LHCN-M2 (cell line): Measurements from ENCODE around the gene BRCA2. TPM values are rescaled to one million over a fixed set of nuclear protein-coding genes. Genes with fewer than 3 reads are reported as not detected.

Experiments used
- DNase-seq: peaks from one replicate; pipeline ENCODE4 v3.0.0-alpha.2; 2012; ENCODE audit warnings: low read depth
- total RNA-seq: library from RNA; depleted of rRNA; stranded (reverse); fragments of >200 nt; gene quantifications from 2 replicates; pipeline ENCODE4 v1.2.3, GENCODE V29; 2014

Gene BRCA2
- total RNA-seq, 1 experiment from 2014 or later: 22.7 TPM

DNA sequence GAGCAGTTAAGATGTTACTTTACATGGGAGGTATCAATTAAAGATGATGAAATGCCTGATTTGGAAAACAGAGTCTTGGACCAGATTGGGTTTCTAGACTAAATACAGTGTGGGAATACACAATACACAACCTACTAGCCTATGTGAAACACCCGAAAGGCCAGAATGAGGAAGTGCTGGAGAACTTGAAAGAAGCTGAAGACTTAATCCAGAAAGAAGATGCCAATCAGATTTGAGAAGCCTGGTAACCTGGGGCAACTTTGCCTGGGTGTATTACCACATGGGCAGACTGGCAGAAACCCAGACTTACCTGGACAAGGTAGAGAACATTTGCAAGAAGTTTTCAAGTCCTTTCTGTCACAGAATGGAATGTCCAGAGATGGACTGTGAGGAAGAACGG is 69.4 kb downstream of the BRCA2 start:
- DNase-seq: no peak

DNA sequence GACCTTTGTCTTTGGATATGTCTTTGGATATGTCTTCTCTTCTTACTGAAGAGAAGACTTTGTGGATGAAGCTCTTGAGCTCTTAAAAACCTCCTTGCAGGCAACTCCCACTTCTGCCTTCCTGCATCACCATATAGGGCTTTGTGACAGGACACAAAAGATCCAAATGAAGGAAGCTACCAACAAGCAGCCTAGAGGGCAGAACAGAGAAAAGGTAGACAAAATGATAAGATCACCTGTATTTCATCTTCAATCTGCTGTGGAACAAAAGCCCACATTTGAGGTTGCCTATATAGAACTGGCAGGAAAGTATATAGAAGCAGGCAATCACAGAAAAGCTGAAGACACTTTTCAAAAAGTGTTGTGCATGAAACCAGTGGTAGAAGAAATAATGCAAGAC is 70.1 kb downstream of the BRCA2 start:
- DNase-seq: no peak

DNA sequence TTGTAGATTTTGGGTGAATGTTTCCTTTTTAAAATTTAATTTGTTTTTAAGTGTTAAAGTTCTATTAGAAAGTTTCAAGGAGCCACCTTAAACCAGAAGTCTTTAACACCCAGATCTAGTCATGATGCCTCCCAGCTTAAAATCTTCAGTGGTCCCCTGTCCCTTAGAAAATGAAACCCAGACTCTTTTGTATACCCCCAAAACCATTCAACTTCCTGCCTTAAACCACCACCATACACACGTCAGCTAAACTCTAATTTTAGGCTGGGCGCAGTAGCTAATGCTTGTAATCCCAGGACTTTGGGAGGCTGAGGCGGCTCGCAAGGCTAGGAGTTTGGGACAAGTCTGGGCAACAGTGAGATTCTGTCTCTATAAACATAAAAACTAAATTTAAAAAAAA is 74.7 kb downstream of the BRCA2 start:
- no peak for DNase-seq

DNA sequence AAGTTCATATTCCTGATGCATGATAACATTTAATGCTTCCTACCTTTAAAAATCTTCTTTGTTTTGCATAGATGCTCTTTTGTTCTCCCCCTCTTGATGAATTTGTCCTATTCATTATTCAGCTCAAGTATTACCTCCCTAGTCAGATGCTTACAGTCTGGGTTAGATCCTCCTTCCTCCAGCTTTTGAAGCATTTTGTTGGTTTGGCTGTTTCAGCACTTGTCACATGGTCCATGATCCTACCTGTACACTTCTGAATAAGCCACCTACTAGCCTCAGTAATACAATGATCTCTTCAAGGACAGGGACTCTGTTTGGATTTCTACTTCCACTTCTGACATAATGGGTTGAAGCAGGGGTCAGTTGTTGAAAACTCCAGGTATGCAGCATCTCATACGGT is 75.2 kb downstream of the BRCA2 start:
- DNase-seq: no peak

DNA sequence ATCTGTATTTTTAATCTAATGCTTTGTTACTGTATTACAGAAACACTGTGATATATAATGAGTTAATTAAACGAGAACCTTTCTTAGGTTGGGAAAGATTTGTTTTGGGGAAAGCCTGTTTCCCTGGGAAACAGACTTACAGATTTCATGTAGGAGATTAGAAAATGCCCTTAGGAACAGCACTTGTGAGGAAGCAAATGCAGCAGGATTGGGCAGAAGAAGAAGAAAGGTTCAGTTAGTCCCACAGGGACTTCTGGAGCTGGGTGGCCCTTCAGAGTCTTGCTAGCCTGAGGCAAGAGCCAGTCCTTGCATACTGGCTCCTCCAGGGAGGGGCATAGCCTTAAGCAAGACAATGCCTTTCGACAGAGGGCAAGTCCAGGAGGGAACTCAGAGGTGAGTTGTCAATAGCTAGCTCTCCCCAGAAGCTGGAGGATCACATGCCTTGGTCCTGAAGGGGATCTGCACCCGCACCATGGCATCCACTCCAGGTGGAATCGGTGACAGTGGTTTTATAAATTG is 75.9 kb downstream of the BRCA2 start:
- no peak for DNase-seq

DNA sequence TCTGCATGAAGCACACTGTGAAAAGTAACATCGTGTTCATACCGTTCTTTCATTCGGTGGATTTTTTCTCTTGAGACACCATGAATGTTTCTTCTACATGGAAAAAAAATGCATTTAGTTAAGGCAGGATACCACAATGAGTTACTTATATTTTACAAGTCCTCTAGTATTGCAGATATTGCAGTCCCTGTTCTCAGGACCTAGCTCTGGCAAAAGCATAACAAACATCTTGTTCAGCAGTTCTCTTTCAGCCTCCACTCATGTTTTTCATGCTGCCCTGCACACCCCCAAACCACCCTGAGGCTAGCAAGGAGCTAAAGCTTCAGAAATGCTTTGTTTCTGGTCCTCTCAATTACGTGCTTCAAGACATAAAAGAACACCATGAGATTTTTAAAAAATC is 87.8 kb downstream of the BRCA2 start:
- no peak for DNase-seq

DNA sequence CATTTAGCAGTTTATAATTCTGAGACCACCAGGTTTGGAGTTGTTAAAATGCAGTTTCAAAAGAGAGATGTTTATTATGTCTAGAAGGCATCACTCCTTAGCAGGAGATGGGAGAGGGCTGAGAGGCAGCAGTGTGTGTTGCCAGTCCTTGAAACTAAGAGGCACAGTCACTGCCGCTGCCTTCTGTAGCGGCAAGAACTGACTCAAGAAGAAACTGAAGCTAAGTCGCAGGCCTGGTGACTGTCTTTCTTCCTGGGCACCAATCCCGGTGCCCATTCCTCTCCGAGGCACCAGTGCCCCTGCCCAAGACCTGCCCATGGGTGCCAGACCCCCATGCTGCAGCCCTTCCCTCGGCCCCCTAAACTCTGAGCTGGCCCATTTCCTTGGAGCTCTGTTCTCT is 92.5 kb downstream of the BRCA2 start:
- DNase-seq: no peak

DNA sequence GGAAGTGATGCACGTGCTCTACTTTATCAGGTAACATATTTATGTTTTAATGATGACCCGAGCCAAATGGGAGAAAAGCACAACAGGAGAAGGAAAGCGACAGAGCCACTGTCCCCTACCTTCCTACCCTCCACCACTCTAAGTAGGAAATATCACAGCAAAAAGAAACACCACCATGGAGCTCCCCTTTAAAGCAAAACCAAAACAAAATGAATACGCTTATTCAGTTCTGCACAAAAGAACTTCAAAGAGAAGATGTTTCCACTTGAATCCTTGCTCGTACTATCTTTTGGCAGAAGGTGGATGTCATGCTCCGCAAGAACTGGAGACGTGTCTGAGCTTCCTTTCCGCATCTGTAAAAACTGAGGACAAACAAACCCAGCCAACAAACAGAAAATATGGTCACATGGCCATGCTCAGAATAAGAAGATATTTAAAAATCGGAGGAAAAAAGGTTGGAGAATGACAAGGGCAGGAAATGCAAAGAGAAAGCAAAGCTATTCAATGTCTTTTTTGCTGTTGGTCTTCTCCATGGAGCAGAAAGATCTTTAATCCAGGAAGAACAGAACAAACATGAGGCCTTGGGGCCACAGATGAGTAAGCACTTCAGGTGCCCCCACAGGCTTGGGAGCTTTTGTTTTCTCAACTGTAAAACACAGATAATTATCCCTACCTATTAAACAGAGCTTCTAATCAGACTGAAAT is 93.1 kb downstream of the BRCA2 start:
- no peak for DNase-seq

DNA sequence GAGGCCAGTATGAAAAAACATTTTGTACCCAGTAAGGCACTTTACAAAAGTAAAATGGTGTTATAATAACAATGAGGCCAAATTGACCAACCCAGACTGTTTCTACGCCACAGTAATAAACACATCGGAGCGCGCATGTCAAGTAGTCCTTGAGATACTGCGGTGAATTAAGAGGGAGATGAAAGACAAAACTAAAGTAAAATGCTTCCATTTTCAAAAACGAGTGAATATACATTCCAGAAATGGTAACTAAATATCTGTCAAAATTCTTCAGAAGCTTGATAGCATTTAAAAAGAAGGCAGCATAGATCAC is 93.6 kb downstream of the BRCA2 start:
- DNase-seq: no peak

DNA sequence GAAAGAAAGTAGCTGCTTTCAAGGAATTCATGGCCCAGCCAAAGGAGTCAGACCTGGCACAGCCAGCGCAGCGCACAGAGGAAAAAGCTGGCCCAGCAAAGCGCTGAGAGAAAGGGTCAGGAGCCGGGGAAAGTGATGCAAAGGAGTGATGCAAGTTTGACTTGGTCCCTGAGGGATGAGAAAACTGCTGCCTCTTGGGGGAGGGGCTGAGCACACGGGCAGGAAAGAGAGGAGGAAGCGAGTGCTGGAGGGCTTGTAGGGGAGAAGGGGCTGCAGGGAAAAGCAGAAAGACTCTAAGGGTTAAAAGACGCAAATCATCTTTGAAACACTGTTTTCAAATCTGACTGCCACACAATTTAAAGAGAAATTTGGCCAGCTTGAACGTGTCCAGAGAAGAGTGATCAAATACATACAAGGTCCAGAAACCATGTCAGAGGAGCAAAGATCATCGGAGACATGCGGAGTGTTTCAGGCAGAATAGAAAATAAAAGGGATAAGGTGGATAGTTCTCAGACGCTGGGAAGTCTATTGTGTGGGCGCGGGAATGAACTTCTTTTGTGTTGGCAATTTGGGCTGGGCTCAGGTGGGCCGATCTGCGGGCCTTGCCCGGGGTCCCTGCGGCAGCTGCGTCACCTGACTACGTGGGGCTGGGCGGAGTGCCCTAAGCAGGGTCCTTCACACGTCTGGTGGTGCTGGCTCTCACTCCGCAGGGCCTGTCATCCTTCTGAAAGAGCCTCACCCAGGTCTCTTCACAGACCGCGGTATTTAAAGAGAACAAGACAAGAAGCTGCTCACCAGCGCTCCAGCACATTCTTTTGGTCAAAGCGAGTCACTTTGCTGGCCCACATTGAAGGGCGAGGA is 94.5 kb downstream of the BRCA2 start:
- DNase-seq: peak; percentile 41

DNA sequence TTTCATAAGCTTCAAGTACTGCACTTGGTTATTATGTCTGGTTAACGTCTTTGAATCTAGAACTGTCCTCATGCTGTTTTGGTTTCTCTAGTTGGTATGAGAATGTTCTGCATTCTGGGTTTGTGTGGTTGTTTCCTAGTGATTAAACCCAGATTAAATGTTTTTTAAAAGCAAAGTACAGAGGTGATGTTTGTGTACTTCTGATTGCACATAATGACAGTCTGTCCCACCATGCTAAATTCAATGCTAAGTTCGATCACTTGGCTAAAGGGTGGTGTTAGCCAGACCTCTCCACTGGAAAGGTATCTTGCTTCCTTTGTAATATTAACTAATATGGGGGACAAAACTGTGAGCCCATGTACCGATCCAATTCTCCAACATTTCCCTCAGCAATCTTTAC is 98.0 kb downstream of the BRCA2 start:
- DNase-seq: no peak

DNA sequence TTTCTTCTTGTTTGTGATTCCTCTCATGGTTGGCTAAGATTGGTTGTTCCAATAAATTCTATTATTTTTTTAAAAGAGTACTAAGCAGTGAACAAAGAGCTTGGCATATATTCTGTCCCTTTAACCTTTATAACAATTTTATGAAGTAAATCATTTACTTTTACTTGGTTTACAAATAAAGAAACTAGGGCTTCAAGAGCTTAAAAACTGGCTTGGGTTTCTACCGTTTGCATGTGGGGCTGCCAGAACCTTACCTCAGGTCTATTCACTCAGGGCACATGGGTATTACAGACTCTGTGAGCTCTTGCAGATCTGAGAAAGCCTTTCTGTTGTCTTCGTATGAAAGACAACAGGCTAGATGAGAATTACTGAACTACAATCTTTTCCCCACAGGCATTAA is 99.3 kb downstream of the BRCA2 start:
- no peak for DNase-seq

DNA sequence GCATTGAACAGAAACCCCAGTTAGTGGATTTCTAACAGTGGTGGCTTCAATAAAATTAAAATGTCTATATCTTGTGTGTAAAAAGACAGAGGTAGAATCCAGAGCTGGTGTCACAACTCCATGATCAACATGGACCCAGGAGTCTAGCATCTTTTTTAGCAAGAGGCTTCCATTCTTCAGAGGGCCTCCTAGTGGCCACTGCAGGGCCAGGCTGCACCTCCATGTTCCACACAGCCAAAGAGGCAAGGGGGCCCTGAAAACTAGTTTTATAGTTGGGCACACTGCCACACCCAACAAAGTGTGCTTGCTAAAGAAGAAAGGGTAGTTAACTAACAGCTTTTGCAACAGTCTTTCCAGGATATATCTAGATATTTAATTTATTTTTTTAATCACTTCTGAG is 99.7 kb downstream of the BRCA2 start:
- peak; percentile 28 for DNase-seq

DNA sequence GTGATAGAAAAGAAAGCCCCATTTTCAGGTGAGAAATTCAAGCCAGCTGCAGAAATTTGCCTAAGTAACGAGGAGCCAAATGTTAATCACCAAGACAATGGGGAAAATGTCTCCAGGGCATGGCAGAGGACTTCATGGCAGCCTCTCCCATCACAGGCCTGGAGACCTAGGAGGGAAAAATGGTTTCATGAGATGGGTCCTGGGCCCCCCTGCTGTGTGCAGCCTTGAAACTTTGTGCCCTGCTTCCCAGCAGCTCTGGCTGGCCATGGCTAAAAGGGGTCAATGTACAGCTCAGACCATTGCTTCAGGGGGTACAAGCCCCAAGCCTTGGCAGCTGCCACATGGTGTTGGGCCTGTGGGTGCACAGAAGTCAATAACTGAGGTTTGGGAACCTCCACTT is 102.7 kb downstream of the BRCA2 start:
- no peak for DNase-seq

DNA sequence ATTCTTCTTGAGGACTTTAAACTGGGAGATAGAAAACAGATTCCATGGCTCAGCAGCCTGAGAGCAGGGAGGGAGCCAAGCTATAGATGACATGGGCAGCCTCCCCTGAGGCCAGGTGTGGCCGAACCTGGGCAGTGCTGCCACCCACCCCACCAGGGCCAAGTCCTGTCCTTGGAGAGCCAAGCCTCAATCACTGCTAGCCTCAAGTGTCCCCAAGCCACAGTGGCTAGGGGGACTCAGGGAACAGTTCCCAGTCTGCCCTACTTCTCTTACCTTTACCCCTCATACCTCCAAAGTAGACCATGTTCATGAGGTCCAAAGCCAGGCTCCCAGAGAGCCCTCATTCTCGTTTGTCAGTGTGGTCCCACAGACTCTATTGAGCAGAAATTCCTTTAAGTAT is 104.6 kb downstream of the BRCA2 start:
- DNase-seq: no peak

DNA sequence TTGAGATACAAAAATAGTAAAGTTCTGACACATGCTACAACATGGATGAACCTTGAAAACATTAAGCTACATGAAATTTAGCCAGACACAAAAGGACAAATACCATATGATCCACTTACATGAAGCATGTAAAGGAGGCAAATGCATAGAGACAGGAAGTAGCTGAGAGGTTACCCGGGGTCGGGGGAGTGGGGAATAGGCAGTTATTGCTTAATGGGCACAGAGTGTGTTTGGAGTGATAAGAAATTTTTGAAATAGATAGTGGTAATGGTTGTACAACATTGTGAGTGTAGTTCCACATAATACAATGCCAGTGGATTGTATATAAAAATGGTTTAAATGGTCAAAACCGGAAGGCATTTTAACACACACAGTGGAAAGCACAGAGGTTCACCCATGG is 108.3 kb downstream of the BRCA2 start:
- DNase-seq: no peak

DNA sequence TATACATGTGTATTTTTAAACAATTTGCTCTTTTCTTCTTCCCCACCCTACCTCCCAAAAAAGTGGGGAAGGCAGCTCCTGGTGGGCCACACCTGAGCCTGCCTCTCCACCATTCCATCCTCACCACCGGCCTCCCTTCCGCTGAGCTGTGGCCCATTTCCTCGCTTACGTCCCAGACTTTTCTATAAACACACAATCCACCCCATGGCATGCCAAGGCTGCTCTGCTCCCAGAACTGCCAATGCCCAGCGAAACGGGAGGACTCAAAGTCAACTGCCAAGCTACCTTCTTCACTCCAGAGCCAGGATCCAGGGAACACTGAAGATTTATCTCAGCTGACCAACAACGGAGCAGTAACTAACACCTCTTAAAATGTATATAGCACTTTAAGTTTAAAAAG is 109.8 kb downstream of the BRCA2 start:
- DNase-seq: no peak

DNA sequence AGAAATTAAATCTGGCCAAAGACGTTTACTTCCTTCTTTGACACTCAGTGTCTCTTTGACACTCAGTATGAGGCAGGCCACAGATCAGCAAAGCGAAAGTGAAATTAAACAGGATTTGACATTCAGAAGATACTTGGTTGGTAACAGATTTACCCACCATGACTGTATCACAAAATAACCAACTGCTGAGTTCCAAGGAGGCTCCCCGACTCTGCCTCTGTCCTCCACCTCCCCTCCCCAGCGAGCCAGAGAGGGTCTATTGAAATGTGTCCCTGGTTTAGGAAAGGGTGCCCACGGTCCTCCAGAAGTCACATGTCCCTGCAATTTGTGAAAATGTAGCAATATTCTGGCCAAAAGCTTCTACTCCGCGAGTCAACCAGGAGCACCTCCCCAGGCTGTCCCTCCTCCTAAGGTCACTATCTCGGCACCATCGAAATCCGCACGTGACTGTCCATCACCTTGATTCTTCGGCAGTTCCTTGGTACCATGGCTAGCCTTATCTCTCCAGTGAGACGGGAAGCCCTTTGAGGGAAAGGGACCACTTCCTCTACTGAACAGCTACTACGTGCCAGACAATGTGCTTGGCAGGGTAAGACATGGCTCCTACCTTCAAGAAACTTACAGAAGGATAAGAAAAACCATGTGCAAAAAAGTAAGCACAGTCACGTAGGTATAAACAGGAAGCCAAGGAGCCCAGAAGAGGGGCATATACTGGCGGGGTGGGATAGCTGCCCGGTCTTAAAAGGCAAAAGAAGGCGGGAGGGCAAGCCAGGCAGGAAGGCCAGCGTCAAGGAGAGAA is 111.1 kb downstream of the BRCA2 start:
- DNase-seq: no peak

DNA sequence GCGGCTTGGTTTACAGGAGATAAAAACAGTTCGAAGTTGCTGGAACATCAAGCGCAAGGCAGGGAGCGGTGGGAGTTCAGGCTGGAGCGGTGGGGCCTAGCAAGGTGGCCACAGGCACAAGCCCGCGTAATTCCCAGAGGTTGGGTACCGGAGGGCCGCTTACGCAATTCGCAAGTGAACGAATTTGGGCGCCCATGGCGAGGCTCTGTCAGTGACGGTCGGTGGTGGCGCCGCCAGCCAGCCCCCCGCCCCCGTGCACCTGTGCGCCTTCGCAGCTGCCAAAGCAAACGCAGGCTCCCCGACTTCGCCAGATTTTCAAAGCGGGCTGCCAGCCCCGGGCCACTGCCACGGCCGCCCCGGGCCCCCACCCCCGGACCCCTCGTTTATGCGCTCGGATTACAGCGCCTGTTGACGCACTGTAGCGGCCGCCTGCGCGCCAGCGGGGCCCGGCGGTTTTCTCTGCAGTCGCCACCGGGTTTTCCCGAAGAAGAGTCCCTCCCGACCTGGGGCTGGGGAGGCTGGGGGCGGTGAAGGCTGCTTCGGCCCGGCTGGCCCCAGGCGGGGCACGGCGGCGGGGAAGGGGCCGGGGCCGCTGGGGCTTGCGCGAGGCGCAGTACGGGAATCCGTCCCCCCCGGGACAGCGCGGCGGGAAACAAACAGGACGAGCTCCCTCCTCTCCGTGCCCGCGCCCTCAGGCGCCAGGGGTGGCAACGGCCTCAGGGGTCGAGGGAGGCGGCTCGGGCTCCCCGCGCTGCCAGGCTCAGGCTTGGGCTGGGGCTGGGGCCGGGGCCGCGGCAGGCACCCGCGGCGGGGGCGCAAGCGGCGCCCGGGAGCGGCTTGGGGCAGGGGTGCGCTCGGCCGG is 111.9 kb downstream of the BRCA2 start:
- DNase-seq: no peak

DNA sequence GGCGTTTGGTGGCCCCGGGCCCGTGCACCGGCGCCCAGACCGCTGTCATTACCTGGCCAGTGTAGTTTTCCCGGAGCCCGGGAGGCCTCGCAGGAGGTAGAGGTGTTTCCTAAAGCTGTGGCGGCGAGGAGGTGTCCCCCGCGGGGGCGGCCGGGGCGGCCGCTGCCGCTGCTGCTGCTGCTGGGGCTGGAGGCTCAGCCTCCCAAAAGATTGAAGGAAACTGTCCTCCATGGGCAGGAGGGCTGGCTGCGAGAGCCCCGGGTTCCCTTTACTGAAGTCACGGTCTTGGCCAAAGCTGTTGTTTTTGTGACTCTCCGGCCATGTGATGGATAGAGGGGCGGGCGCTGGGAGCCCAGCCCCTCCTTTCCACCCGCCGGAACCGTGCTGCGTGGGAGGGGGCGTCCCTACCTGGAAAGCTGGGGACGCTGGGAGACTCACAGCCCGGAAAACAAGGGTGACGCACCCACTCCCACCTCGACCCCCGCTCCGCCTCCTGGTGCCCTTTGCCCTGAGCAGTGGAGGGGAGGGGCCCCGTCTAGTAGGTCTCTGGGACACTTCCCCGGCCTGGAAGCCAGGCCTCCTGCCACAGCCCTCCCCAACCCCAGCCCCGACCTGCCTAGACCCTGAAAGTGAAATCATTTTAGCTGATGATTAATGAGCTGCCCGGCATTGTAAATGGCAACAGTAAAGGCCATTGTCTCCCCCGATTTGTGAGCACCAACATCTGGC is 112.7 kb downstream of the BRCA2 start, which contains the start of gene N4BP2L1:
Gene N4BP2L1 (minus strand): TSS at position 279 of the 729 bp plus-strand sequence. CDS start 48 bp downstream, at position 231.
- peak; percentile 37 for DNase-seq
